Natural killer cell treated with Interleukin-12 subunit alpha and Interleukin-12 subunit beta and Interleukin-15 and Interleukin-18, amount 100 ng/mL, for 72 hours (primary cell): ENCODE results near the gene SRPK1. TPM values are rescaled to one million over a fixed set of nuclear protein-coding genes. Genes with fewer than 3 reads are reported as not detected.
A peak's percentile ranks its signal among the peaks of the same experiment; 100 is the strongest.

Source experiments
- ATAC-seq, 2 donors: fragments of 150-1000 bp; cut with Tn5 transposase in 1 of 2; sonication (Bioruptor Pico), chemical (Tn5 transposase) in 1 of 2; 2 replicates each; pipeline ENCODE4 v1.10.0; 2021
- DNase-seq: peaks from one replicate; pipeline ENCODE4 v3.0.0; 2022; ENCODE audit warnings: low spot score
- H3K27ac Mint-ChIP-seq, 2 donors: 1 replicate in 1 of 2; 2 replicates in 1 of 2; pipeline ENCODE4 v1.8.0; 2022; ENCODE audit warnings: mixed read lengths in 2 of 2, mild to moderate bottlenecking in 1 of 2, moderate library complexity in 1 of 2
- H3K27me3 Mint-ChIP-seq, 2 donors: 1 replicate in 1 of 2; 2 replicates in 1 of 2; pipeline ENCODE4 v1.8.0; 2022; ENCODE audit warnings: mixed read lengths in 2 of 2
- H3K36me3 Mint-ChIP-seq: one replicate; pipeline ENCODE4 v1.8.0; 2022; ENCODE audit warnings: mixed read lengths
- H3K4me1 Mint-ChIP-seq, 2 donors: 1 replicate in 1 of 2; 2 replicates in 1 of 2; pipeline ENCODE4 v1.8.0; 2022; ENCODE audit warnings: low read depth in 2 of 2, mixed read lengths in 2 of 2, mild to moderate bottlenecking in 1 of 2
- H3K4me3 Mint-ChIP-seq: one replicate; pipeline ENCODE4 v1.8.0; 2022; ENCODE audit warnings: mixed read lengths
- H3K9me3 Mint-ChIP-seq: 2 replicates; pipeline ENCODE4 v1.8.0; 2022; ENCODE audit warnings: mixed read lengths
- total RNA-seq, 2 donors: library from RNA; stranded (reverse); gene quantifications; one replicate each; pipeline ENCODE4 v1.2.3, GENCODE V29; 2022

SRPK1 gene
- total RNA-seq, result 100 to 1,000 TPM in 1 of 2 donors, 10 to 100 TPM in 1; 70.6 to 140 TPM

- Mint-ChIP-seq H3K27me3 (no peaks in the 10 kb centered on the region), H3K9me3 (no peaks in the 10 kb centered on the region), H3K27ac (peak within 1 kb of the TSS; percentile 93 to 95), H3K4me3 (peak within 1 kb of the TSS; percentile 100), H3K4me1 (peaks cover 32 to 41% of the 10 kb centered on the region in 2 donors), H3K36me3 (peaks cover 12% of the 10 kb centered on the region)
- DNase-seq, result peak; percentile 93
- peak; percentile 91 to 95 for ATAC-seq
Measured at GRCh38 chr6:35920793-35921732, at the start of gene SRPK1. SRPK1 (minus strand) TSS chr6:35921098; CDS start chr6:35921056, 42 bp downstream.

DNA sequence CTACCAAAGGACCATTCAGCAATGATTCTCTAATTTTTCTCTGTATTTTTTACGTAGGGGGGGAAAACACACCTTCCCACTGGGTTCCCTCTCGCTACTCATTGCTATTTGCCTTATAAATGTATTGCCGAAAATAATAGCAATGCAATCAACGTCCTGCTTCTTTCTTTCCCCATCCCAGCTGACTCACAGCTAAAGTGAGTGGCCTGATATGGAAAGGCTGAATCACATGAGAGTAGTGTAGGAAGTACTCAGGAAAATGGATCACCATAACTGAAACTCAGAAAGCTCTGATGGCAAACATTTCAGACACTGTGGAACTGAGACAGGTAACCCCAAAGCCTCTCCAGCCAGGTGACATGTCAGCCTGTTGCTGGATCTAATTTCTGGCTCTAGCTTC, 49.3 kb upstream of the SRPK1 start:
- Mint-ChIP-seq H3K36me3 (no peaks in the 10 kb centered on the region), H3K27ac (no peak overlapping the region), H3K4me3 (no peak overlapping the region), H3K4me1 (peaks cover 2 to 6% of the 10 kb centered on the region in 2 donors), H3K9me3 (no peaks in the 10 kb centered on the region), H3K27me3 (peaks cover 0 to 3% of the 10 kb centered on the region in 2 donors)
- ATAC-seq, result no peak
- DNase-seq, result no peak

DNA sequence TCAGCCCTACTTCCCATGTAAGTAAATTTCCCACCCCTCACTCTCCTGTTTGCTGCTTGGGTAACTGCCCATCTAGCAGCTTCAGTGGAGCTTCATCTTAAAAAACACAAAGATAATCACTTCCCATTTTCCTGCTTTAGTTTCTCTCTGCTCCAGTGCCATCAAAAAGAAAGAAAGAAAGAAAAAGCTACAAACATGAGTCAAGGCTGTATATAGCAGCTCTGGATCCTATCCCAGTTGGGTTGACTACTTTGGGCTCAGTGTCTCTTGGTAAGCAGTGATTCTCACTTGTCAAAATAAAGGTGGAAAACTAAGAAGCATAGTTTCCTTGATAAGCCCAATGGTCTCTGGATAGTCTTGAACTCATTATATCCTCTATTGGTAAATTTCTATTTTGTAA, 48.7 kb upstream of the SRPK1 start:
- Mint-ChIP-seq H3K27me3 (peaks cover 0 to 3% of the 10 kb centered on the region in 2 donors), H3K4me3 (no peak overlapping the region), H3K4me1 (peaks cover 2 to 6% of the 10 kb centered on the region in 2 donors), H3K9me3 (no peaks in the 10 kb centered on the region), H3K36me3 (no peaks in the 10 kb centered on the region), H3K27ac (no peak overlapping the region)
- DNase-seq (no peak), ATAC-seq (no peak)

DNA sequence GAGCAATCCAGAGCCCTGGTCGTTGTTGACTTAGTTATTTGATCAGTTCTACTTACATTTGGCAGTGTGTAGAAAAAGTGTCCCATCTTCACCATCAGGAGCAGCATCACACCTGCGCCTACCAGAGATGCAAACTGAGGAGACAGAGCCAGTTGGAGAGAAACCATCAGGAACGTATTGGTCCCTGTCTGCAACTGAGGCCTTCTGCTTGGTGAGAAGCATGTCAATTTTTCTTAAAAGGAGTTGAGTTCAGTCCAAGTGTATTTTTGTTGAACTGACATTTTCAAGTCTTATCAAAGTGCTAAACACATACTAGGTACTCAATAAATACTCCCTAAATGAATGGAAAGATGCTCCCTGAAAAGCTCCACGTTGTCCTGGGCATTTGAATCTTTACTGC, 47.9 kb upstream of the SRPK1 start:
- DNase-seq (no peak), ATAC-seq (no peak)
- Mint-ChIP-seq H3K9me3 (no peaks in the 10 kb centered on the region), H3K4me3 (no peak overlapping the region), H3K27me3 (peaks cover 0 to 3% of the 10 kb centered on the region in 2 donors), H3K36me3 (no peaks in the 10 kb centered on the region), H3K27ac (no peak overlapping the region), H3K4me1 (peaks cover 2 to 5% of the 10 kb centered on the region in 2 donors)

DNA sequence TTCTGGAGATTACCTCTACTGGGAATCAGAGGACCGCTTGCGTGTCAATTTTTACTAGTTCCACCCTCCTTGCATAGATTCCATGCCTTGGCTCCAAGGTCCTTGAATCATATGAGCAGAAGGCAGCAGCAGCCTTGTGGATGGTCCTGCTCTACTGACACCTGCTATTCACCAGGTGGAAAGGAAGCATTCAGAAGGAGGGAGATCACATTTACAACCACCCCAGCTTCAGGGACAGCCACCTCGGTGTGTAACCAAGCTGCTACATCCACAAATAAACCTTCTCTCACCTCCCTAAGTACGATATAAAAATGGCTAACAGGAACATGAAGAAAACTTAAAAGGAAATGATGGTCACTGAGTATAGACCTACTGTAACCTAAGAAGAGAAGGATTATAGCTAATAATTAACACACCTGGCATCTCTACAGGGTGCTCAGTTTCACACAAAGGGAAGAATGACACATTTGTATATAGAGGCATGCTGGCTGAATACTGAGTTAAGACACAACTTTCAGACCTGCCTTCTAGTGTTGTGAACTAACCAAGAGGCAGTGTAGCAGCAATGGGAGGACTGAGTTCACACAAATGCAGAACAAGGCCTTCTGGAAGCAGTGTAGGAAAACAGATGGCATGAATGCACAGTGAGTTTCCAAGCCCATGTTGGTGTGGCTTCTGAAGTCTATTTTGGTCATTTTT, 46.3 kb upstream of the SRPK1 start:
- Mint-ChIP-seq H3K27me3 (peaks cover 7 to 10% of the 10 kb centered on the region in 2 donors), H3K4me1 (no peaks in the 10 kb centered on the region), H3K4me3 (no peak overlapping the region), H3K9me3 (no peaks in the 10 kb centered on the region), H3K27ac (no peak overlapping the region), H3K36me3 (no peaks in the 10 kb centered on the region)
- ATAC-seq (no peak), DNase-seq (no peak)

GRCh38 chr6:35962779-35963560, 42.1 kb upstream of the SRPK1 start:
- ATAC-seq (no peak), DNase-seq (no peak)
- Mint-ChIP-seq H3K27me3 (peaks cover 29 to 41% of the 10 kb centered on the region in 2 donors), H3K4me3 (no peak overlapping the region), H3K9me3 (no peaks in the 10 kb centered on the region), H3K4me1 (no peaks in the 10 kb centered on the region), H3K27ac (no peak overlapping the region), H3K36me3 (no peaks in the 10 kb centered on the region)

DNA sequence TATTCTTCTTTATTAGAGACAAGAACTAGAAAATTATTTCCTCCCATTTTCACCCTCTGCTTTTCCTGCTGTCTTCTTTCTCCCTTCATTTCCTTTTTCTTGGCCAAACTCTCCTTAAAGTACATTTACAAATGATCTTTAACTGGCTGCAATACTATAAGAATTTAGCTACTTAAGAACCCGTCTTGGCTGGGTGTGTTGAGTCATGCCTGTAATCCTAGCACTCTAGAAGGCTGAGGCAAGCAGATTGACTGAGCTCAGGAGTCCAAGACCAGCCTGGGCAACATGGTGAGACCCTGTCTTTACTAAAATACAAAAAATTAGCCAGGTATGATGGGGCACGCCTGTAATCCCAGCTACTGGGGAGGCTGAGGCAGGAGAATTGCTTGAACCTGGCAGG, 39.3 kb upstream of the SRPK1 start:
- H3K27me3 Mint-ChIP-seq, result peaks cover 29 to 46% of the 10 kb centered on the region in 2 donors
- H3K9me3 Mint-ChIP-seq, result no peaks in the 10 kb centered on the region
- no peak overlapping the region for H3K4me3 Mint-ChIP-seq
- H3K4me1 Mint-ChIP-seq, result no peaks in the 10 kb centered on the region
- H3K27ac Mint-ChIP-seq, result no peak overlapping the region
- DNase-seq, result no peak
- ATAC-seq, result no peak
- no peaks in the 10 kb centered on the region for H3K36me3 Mint-ChIP-seq

DNA sequence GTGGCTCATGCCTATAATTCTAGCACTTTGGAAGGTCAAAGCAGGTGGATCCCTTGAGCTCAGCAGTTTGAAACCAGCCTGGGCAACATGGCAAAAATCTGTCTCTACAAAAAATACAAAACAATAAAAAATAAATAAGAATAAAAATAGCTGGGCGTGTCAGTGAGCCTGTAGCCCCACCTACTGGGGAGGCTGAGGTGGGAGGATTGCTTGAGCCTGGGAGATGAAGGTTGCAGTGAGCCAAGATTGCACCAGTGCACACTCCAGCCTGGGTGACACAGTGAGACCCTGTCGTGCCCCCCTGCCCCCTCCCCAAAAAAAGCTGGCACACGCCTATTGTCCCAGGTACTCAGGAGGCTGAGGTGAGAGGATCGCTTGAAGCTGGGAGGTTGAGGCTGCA, 35.1 kb upstream of the SRPK1 start:
- Mint-ChIP-seq H3K4me1 (no peaks in the 10 kb centered on the region), H3K9me3 (no peaks in the 10 kb centered on the region), H3K4me3 (no peak overlapping the region), H3K27ac (no peak overlapping the region), H3K27me3 (peaks cover 22 to 40% of the 10 kb centered on the region in 2 donors), H3K36me3 (no peaks in the 10 kb centered on the region)
- DNase-seq (no peak), ATAC-seq (no peak)

GRCh38 chr6:35955521-35955920, 34.6 kb upstream of the SRPK1 start:
- Mint-ChIP-seq H3K9me3 (no peaks in the 10 kb centered on the region), H3K4me1 (no peaks in the 10 kb centered on the region), H3K27me3 (peaks cover 20 to 36% of the 10 kb centered on the region in 2 donors), H3K27ac (no peak overlapping the region), H3K36me3 (no peaks in the 10 kb centered on the region), H3K4me3 (no peak overlapping the region)
- no peak for ATAC-seq
- no peak for DNase-seq

DNA sequence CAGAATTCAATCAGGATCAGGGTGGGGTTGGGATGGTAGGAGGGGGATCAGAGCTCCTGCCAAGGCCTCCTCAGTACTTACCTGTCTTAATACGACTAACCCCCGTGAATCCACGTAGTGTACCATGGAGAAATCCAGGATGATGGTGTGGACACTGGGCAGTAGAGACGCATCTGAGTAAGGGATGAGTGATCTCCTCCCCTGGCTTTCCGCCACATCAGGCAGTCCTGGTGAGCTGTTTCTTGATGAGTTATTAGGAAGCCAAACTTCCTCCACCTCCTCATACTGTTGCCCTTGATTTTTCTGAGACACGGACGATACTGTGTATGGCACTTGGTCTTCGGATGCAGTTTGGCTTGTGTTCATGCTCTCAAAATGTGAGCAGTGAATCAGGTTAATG, 34.2 kb upstream of the SRPK1 start:
- ATAC-seq, result no peak
- Mint-ChIP-seq H3K27me3 (peaks cover 18 to 31% of the 10 kb centered on the region in 2 donors), H3K9me3 (no peaks in the 10 kb centered on the region), H3K4me3 (no peak overlapping the region), H3K4me1 (no peaks in the 10 kb centered on the region), H3K27ac (no peak overlapping the region), H3K36me3 (no peaks in the 10 kb centered on the region)
- DNase-seq, result no peak

GRCh38 chr6:35954333-35954732, 33.4 kb upstream of the SRPK1 start:
- H3K4me3 Mint-ChIP-seq, result no peak overlapping the region
- no peaks in the 10 kb centered on the region for H3K36me3 Mint-ChIP-seq

GRCh38 chr6:35948725-35949124, 27.8 kb upstream of the SRPK1 start:
- Mint-ChIP-seq H3K9me3 (no peaks in the 10 kb centered on the region), H3K27me3 (peaks cover 2 to 7% of the 10 kb centered on the region in 2 donors), H3K4me1 (no peaks in the 10 kb centered on the region), H3K4me3 (no peak overlapping the region), H3K27ac (no peak overlapping the region), H3K36me3 (no peaks in the 10 kb centered on the region)
- ATAC-seq (no peak), DNase-seq (no peak)

More at GRCh38 chr6:35954333-35954732, 33.4 kb upstream of the SRPK1 start:
- no peaks in the 10 kb centered on the region for H3K9me3 Mint-ChIP-seq
- H3K27ac Mint-ChIP-seq, result no peak overlapping the region
- H3K4me1 Mint-ChIP-seq, result no peaks in the 10 kb centered on the region
- ATAC-seq, result no peak
- no peak for DNase-seq
- peaks cover 14 to 24% of the 10 kb centered on the region in 2 donors for H3K27me3 Mint-ChIP-seq

DNA sequence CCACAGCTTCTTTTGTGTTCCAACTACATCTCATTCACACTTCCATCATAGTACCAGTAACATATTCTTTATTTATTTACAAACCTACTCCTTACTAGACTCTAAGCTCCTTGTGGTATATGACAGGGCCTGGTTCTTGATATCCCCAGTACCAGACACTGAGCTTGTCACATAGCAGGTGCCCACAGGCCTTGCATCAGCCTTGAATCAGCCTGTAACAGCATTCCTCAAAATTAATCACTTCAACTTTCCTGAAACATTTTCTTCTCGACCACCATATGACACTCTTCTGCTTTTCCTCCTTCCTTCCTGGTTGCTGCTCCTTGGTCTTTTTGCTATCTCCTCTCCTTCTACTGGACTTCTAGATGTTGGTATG, 24.7 kb upstream of the SRPK1 start:
- H3K36me3 Mint-ChIP-seq, result no peaks in the 10 kb centered on the region
- H3K9me3 Mint-ChIP-seq, result no peaks in the 10 kb centered on the region
- DNase-seq (no peak), ATAC-seq (no peak)
- no peak overlapping the region for H3K27ac Mint-ChIP-seq
- no peak overlapping the region for H3K4me3 Mint-ChIP-seq
- peaks cover 0 to 2% of the 10 kb centered on the region in 2 donors for H3K27me3 Mint-ChIP-seq
- H3K4me1 Mint-ChIP-seq, result no peaks in the 10 kb centered on the region
